ENCODE data around the gene DEUP1.

- TF ChIP-seq CTCF (conservative IDR thresholded peaks at IDR 0.05 in 1 of 2, IDR thresholded peaks at IDR 0.05 in 1 of 2; ENCODE audit: low read depth in 1 of 2, low read length in 2 of 2) (no peak), EZH2 (IDR thresholded peaks at IDR 0.05; ENCODE audit: low read length, missing control alignments) (no peak)
These were observed 551 bp upstream of the DEUP1 start for GRCh38 chr11:93329936-93330445.
